Mucosa of descending colon (tissue), 3 donors: ENCODE measurements around the gene NEGR1. TPM values are rescaled to one million over a fixed set of nuclear protein-coding genes. Genes with fewer than 3 reads are reported as not detected.

Source experiments
- ATAC-seq: fragments of 200-7000 bp; cut with Tn5 transposase; one replicate; pipeline ENCODE4 v1.9.1; 2020; ENCODE audit warnings: mild to moderate bottlenecking, moderate library complexity
- DNase-seq, 3 donors: peaks; one replicate each; pipeline ENCODE4 v3.0.0-alpha.2; 2020
- H3K36me3 ChIP-seq: fragments of 200-600 bp; one replicate; pipeline ENCODE4 v1.8.0; 2021; ENCODE audit warnings: low read depth, mild to moderate bottlenecking
- H3K4me1 ChIP-seq: fragments of 200-600 bp; one replicate; pipeline ENCODE4 v1.8.0; 2021; ENCODE audit warnings: low read depth, mild to moderate bottlenecking
- H3K4me3 ChIP-seq: fragments of 200-600 bp; one replicate; pipeline ENCODE4 v1.8.0; 2021; ENCODE audit warnings: mild to moderate bottlenecking
- H3K9me3 ChIP-seq: fragments of 200-600 bp; one replicate; pipeline ENCODE4 v1.8.0; 2021; ENCODE audit warnings: mild to moderate bottlenecking
- intact Hi-C, 2 donors: fragments of 100-400 bp; cut with DNase I in 1 of 2; cut with micrococcal nuclease in 1 of 2; formaldehyde crosslinking; loops; one replicate each; pipeline versions ENCODE4 v1.11.0 to v1.11.1; 2022; cut with DNase I, micrococcal nuclease
- total RNA-seq, 3 donors: library from RNA; stranded (reverse); fragmentation: NEBNext Ultra II Directional in 2 of 3; extraction: Animal tissue kit (Norgen Biotek cat#: 25700) in 2 of 3; gene quantifications; one replicate each; pipeline versions ENCODE4 v1.2.1 to v1.2.4, GENCODE V29; 2021 to 2023
- TF ChIP-seq, protein P1 (sequence below): fragments of 200-600 bp; IDR thresholded peaks from one replicate; pipeline ENCODE4 v1.8.0; 2022; ENCODE audit warnings: antibody characterized with exemption, mild to moderate bottlenecking
- donor health status: DM: no; HTN: no; CAD: no; lungs with moderate emphysema.
- donor health status: DM: no; HTN: no; CAD: no.
- donor health status: DM: no; HTN: yes; CAD: no.

The NEGR1 gene
- total RNA-seq, 3 donors from 2014 or later = 2.3 to 47.9 (median 8.0) TPM

DNA sequence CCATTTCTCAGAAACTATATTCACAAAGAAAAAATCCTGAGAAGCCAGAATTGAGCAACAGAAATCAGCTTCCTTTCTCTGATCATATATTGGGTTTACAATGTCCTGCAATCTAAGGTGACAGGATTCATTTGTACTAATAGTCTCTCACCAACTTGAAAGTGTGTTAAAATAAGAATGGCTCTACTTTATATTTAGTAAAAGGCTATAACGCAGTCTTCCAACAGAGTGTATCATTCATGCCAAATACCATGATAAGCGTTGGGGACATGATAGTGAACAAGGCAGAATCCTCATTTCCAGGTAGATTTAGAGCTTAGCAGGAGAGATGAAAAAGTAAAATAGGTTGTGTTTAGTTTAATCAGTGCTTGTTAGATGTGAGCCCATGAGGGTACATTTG is 682.3 kb downstream of the NEGR1 start:
- H3K9me3 ChIP-seq = no peaks in the 10 kb centered on the region
- intact Hi-C loops = no loop called here
- DNase-seq (no peak), ATAC-seq (no peak)
- TF ChIP-seq, protein P1, sequence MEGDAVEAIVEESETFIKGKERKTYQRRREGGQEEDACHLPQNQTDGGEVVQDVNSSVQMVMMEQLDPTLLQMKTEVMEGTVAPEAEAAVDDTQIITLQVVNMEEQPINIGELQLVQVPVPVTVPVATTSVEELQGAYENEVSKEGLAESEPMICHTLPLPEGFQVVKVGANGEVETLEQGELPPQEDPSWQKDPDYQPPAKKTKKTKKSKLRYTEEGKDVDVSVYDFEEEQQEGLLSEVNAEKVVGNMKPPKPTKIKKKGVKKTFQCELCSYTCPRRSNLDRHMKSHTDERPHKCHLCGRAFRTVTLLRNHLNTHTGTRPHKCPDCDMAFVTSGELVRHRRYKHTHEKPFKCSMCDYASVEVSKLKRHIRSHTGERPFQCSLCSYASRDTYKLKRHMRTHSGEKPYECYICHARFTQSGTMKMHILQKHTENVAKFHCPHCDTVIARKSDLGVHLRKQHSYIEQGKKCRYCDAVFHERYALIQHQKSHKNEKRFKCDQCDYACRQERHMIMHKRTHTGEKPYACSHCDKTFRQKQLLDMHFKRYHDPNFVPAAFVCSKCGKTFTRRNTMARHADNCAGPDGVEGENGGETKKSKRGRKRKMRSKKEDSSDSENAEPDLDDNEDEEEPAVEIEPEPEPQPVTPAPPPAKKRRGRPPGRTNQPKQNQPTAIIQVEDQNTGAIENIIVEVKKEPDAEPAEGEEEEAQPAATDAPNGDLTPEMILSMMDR = no peak
- H3K4me1 ChIP-seq = no peaks in the 10 kb centered on the region
- no peaks in the 10 kb centered on the region for H3K36me3 ChIP-seq
- no peak overlapping the region for H3K4me3 ChIP-seq

GRCh38 chr1:71599306-71599705 is 683.0 kb downstream of the NEGR1 start:
- no peaks in the 10 kb centered on the region for H3K36me3 ChIP-seq

DNA sequence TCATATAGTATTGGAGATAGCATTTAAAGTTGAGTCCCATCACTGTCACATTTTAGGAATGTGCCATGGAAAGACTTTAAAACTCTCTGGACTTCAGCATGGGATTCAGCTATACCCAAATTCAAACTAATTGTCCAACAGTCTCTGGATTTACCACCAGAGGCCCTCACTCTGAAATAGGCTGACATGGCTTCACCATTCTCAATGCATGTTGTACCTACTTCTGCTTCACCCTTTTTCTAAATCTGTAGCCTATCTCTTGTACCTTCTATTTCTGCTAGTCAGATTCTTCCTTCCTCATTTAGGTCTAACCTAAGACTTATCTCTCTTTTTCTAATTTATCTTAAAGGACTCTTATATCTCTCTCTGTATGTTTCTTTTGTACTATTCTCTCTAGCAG is 688.8 kb downstream of the NEGR1 start:
- ATAC-seq (no peak), DNase-seq (no peak)
- Histone ChIP-seq H3K36me3 (no peaks in the 10 kb centered on the region), H3K9me3 (no peaks in the 10 kb centered on the region), H3K4me3 (no peak overlapping the region), H3K4me1 (no peaks in the 10 kb centered on the region)
- intact Hi-C loops = no loop called here
- TF ChIP-seq, protein P1 = no peak

More at GRCh38 chr1:71599306-71599705, 683.0 kb downstream of the NEGR1 start:
- intact Hi-C loops = no loop called here
- DNase-seq (no peak), ATAC-seq (no peak)
- no peaks in the 10 kb centered on the region for H3K9me3 ChIP-seq
- no peak overlapping the region for H3K4me3 ChIP-seq
- TF ChIP-seq, protein P1 = no peak
- no peaks in the 10 kb centered on the region for H3K4me1 ChIP-seq

DNA sequence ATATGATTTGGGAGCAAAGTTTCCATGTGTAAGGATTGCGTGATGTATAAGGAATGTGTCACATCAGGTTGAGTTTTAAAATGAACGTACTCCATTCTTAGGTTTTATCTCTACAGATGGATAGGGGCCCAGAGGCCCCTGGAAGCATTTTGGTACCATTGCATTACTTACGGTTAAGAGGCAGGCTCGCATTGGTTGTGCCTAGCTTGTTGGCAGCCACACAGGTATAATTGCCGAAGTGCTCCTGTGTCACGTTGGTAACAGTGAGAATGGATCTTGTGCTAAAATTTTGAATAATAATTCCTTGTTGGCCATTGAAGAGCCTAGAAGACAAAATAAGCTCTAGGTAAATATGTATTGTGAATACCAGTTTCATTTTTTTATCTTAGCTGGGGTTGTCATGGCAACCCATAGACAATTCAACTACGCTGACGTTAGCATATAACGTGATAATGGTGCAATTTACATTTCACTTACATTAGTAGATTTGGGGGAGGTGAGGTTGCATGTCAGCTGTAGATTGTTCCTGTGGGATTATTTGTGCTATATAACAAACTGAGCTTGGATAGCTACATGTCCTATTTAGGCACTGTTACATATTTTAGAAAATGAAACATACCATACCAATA is 689.6 kb downstream of the NEGR1 start:
- Histone ChIP-seq H3K9me3 (no peaks in the 10 kb centered on the region), H3K4me1 (no peaks in the 10 kb centered on the region), H3K4me3 (no peak overlapping the region), H3K36me3 (no peaks in the 10 kb centered on the region)
- intact Hi-C loops = no loop called here
- ATAC-seq (no peak), DNase-seq (no peak)
- TF ChIP-seq, protein P1 = no peak

- no peak for ATAC-seq
- no peaks in the 10 kb centered on the region for H3K4me1 ChIP-seq
- H3K9me3 ChIP-seq = no peaks in the 10 kb centered on the region
- H3K4me3 ChIP-seq = no peak overlapping the region
- no peak for DNase-seq
- TF ChIP-seq, protein P1 = no peak
- intact Hi-C loops = no loop called here
- no peaks in the 10 kb centered on the region for H3K36me3 ChIP-seq
Measured at GRCh38 chr1:71589005-71589404, 693.3 kb downstream of the NEGR1 start.

DNA sequence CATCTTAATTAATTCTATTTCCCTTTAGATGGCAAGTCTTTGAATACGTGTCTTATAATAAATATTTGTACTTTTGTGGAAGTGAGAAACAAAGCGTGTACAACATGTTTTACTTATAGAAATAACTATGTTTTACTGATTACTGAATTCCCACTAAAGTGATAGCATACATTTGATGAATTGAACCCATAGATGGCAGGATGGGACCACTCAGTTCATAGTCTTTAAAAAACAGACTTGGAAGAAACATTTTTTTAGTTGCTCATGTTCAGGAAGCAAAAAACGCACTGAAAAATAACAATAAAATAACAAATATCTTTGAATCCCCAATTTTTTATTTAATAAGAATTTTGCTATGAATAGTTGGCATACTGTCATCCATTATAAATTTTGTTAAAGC is 694.4 kb downstream of the NEGR1 start:
- TF ChIP-seq, protein P1 = no peak
- DNase-seq = peak in 1 of 3 donors; percentile 60
- no peaks in the 10 kb centered on the region for H3K36me3 ChIP-seq
- no peaks in the 10 kb centered on the region for H3K4me1 ChIP-seq
- no peak for ATAC-seq
- H3K4me3 ChIP-seq = no peak overlapping the region
- intact Hi-C loops = no loop called here
- no peaks in the 10 kb centered on the region for H3K9me3 ChIP-seq
